HCT116 (cell line): ENCODE results near the gene THRAP3. TPM values are rescaled to one million over a fixed set of nuclear protein-coding genes. Genes with fewer than 3 reads are reported as not detected.

Experiments
- ATAC-seq: fragments of 200-7000 bp; cut with Tn5 transposase; 2 replicates; pipeline ENCODE4 v1.9.1; 2020; ENCODE audit warnings: mild to moderate bottlenecking, moderate library complexity
- BruUV-seq: library from RNA; stranded (reverse); fragments of 400-500 nt; replicated peaks from 2 replicates; lab custom pipeline; 2021; lab: Mats Ljungman, UMichigan
- CTCF ChIA-PET: fragments of 300-600 bp; sonication (Branson Sonifier 250); formaldehyde crosslinking; loops from one replicate; lab custom pipeline; 2021; ENCODE audit warnings: antibody characterized with exemption; lab: Charles Lee
- POLR2A ChIA-PET: fragments of 300-600, 350-600 bp; sonication (Branson Sonifier 250); formaldehyde crosslinking; loops from one replicate; lab custom pipeline; 2021; ENCODE audit warnings: antibody characterized with exemption; lab: Charles Lee
- RAD21 ChIA-PET, 2 experiments: fragments of 300-600 bp; sonication (Branson Sonifier 250); formaldehyde crosslinking; loops; one replicate each; lab custom pipeline; 2023; ENCODE audit warnings: low total read pairs in 2 of 2; ENCODE audit not compliant: uncharacterized antibody in 2 of 2, unreplicated experiment in 2 of 2, low non-redundant PET in 1 of 2; lab: Charles Lee
- DNase-seq: peaks from one replicate; pipeline ENCODE4 v3.0.0-alpha.2; 2010; ENCODE audit warnings: low read depth, low spot score
- H2AFZ ChIP-seq: fragments of 200-600 bp; shearing (Covaris generic), sonication (generic); 2 replicates; pipeline ENCODE4 v1.6.1; 2017; ENCODE audit warnings: low read depth, mixed run types, mixed read lengths, antibody characterized with exemption, low read length; ENCODE audit not compliant: poor library complexity, severe bottlenecking
- H3K27ac ChIP-seq: 2 replicates; pipeline ENCODE4 v1.5.1; 2012; ENCODE audit warnings: low read depth, low read length
- H3K27me3 ChIP-seq: fragments of 200-600 bp; sonication (generic); 2 replicates; pipeline ENCODE4 v1.6.1; 2016; ENCODE audit warnings: mixed run types, low read length, mixed read lengths; ENCODE audit not compliant: insufficient read depth
- H3K36me3 ChIP-seq, 2 experiments: fragments of 200-500 bp in 1 of 2; fragments of 200-600 bp in 1 of 2; sonication (Bioruptor generic) in 1 of 2; sonication (generic) in 1 of 2; 2 replicates each; pipeline versions ENCODE4 v1.5.1 to v1.6.1; 2014 to 2016; ENCODE audit warnings: low read length in 2 of 2, inconsistent platforms in 1 of 2, mixed read lengths in 1 of 2, mixed run types in 1 of 2; ENCODE audit not compliant: insufficient read depth in 2 of 2, control insufficient read depth in 1 of 2
- H3K4me1 ChIP-seq, 2 experiments: fragments of 200-600 bp in 1 of 2; sonication (generic) in 1 of 2; 2 replicates each; pipeline versions ENCODE4 v1.5.1 to v1.6.1; 2012 to 2017; ENCODE audit warnings: low read length in 2 of 2, inconsistent platforms in 1 of 2, mild to moderate bottlenecking in 1 of 2, mixed read lengths in 1 of 2, mixed run types in 1 of 2, moderate library complexity in 1 of 2; ENCODE audit not compliant: insufficient read depth in 2 of 2, control insufficient read depth in 1 of 2
- H3K4me2 ChIP-seq: fragments of 200-600 bp; sonication (generic); 2 replicates; pipeline ENCODE4 v1.6.1; 2017; ENCODE audit warnings: mixed run types, low read length, mixed read lengths
- H3K4me3 ChIP-seq, 2 experiments: fragments of 200-600 bp in 1 of 2; sonication (generic) in 1 of 2; replicated peaks in 1 of 2; 2 replicates each; pipeline ENCODE4 v1.5.1; 2011 to 2016; ENCODE audit warnings: low read length in 2 of 2, control low read depth in 1 of 2, low read depth in 1 of 2, mild to moderate bottlenecking in 1 of 2, mixed read lengths in 1 of 2, mixed run types in 1 of 2
- H3K79me2 ChIP-seq: fragments of 200-600 bp; sonication (generic); 2 replicates; pipeline ENCODE4 v1.6.1; 2017; ENCODE audit warnings: mild to moderate bottlenecking, mixed run types, low read length, moderate library complexity, mixed read lengths; ENCODE audit not compliant: insufficient read depth
- H3K9ac ChIP-seq: fragments of 200-600 bp; sonication (generic); 2 replicates; pipeline ENCODE4 v1.6.1; 2016; ENCODE audit warnings: low read length, mixed read lengths
- H3K9me2 ChIP-seq: fragments of 200-600 bp; sonication (generic), shearing (Covaris generic); 2 replicates; pipeline ENCODE4 v1.6.1; 2017; ENCODE audit warnings: mixed run types, mild to moderate bottlenecking, moderate library complexity; ENCODE audit not compliant: insufficient read depth
- H3K9me3 ChIP-seq, 2 experiments: fragments of 200-500 bp in 1 of 2; fragments of 200-600 bp in 1 of 2; sonication (Bioruptor generic) in 1 of 2; sonication (generic) in 1 of 2; 2 replicates each; pipeline ENCODE4 v1.6.1; 2014 to 2017; ENCODE audit warnings: low read length in 2 of 2, mixed read lengths in 2 of 2, inconsistent platforms in 1 of 2, low read depth in 1 of 2, mild to moderate bottlenecking in 1 of 2, mixed run types in 1 of 2, moderate library complexity in 1 of 2; ENCODE audit not compliant: control insufficient read depth in 1 of 2, insufficient read depth in 1 of 2
- H4K20me1 ChIP-seq: fragments of 200-600 bp; sonication (generic), shearing (Covaris generic); 2 replicates; pipeline ENCODE4 v1.6.1; 2017; ENCODE audit warnings: mixed run types, mild to moderate bottlenecking, moderate library complexity; ENCODE audit not compliant: insufficient read depth
- CEBPB ChIP-seq: IDR thresholded peaks from 2 replicates; pipeline ENCODE4 v1.6.1; 2012; ENCODE audit warnings: low read depth
- EGR1 ChIP-seq: IDR thresholded peaks from 2 replicates; pipeline ENCODE4 v1.6.1; 2012; ENCODE audit warnings: low read depth
- ELF1 ChIP-seq: IDR thresholded peaks from 2 replicates; pipeline ENCODE4 v1.6.1; 2012; ENCODE audit warnings: low read depth, borderline replicate concordance
- EZH2 ChIP-seq: fragments of 200-600 bp; sonication (generic); IDR thresholded peaks from 2 replicates; pipeline ENCODE4 v1.6.1; 2017; ENCODE audit warnings: antibody characterized with exemption, mixed run types
- FOSL1 ChIP-seq: IDR thresholded peaks from 2 replicates; pipeline ENCODE4 v1.6.1; 2012; ENCODE audit warnings: low read depth
- JUND ChIP-seq: IDR thresholded peaks from 2 replicates; pipeline ENCODE4 v1.6.1; 2012
- MAX ChIP-seq: IDR thresholded peaks from 2 replicates; pipeline ENCODE4 v1.6.1; 2012
- SIN3A ChIP-seq: IDR thresholded peaks from 2 replicates; pipeline ENCODE4 v1.6.1; 2012; ENCODE audit warnings: low read depth
- SRF ChIP-seq: IDR thresholded peaks from 2 replicates; pipeline ENCODE4 v1.6.1; 2012; ENCODE audit warnings: low read depth
- ZFX ChIP-seq: fragments of 450-650 bp; IDR thresholded peaks from 2 replicates; pipeline ENCODE4 v1.6.1; 2017
- ZNF274 ChIP-seq: fragments of 200-500 bp; sonication (Bioruptor generic); IDR thresholded peaks from 2 replicates; pipeline ENCODE4 v1.6.1; 2014; ENCODE audit warnings: mild to moderate bottlenecking, low read depth, low read length, inconsistent platforms
- intact Hi-C: fragments of 100-400 bp; cut with micrococcal nuclease; formaldehyde crosslinking; loops from 2 replicates; pipeline ENCODE4 v1.10.0; 2022
- total RNA-seq: library from RNA; stranded (reverse); gene quantifications from one replicate; pipeline ENCODE4 v1.2.1, GENCODE V29; 2021; ENCODE audit not compliant: unreplicated experiment
- TF ChIP-seq, protein P1 (sequence below): IDR thresholded peaks from 2 replicates; pipeline ENCODE4 v1.6.1; 2012
- TF ChIP-seq, protein P2 (sequence below): IDR thresholded peaks from 2 replicates; pipeline ENCODE4 v1.6.1; 2011; ENCODE audit warnings: mild to moderate bottlenecking, low read length, moderate library complexity; ENCODE audit not compliant: insufficient replicate concordance; ENCODE audit errors: extremely low read depth

THRAP3 gene
- total RNA-seq, 1 experiment from 2014 or later, result 144 TPM

GRCh38 chr1:36301220-36301619 is 77.0 kb downstream of the THRAP3 start (continued):
- TF ChIP-seq, protein P1, sequence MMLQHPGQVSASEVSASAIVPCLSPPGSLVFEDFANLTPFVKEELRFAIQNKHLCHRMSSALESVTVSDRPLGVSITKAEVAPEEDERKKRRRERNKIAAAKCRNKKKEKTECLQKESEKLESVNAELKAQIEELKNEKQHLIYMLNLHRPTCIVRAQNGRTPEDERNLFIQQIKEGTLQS, result no peak

DNA sequence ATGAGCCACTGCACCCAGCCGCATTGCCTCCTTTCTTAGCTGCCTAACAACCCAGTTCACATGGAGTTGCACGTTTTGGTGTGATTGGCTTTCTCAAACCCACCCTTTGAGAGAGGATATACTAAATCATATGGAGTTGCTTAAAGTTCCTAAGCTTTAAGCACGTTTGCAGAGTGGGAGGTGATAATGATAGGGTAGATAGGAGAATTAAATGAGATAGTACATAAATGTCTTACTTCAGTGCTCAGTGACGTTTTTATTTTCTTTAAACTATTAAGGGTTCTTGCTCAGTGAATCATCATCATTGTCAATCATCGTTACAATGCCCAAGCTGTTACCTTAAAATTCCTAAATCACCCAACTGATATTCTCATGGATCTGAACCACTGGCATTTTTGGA is 79.0 kb downstream of the THRAP3 start:
- no peaks in the 10 kb centered on the region for H4K20me1 ChIP-seq
- no peak overlapping the region for H3K4me3 ChIP-seq
- ATAC-seq (no peak), DNase-seq (no peak)
- ChIA-PET CTCF (interaction anchor here (1.2 kb wide), 1 partner anchor 154 kb away, joined by 3 read pairs; the partner anchor contains the start of gene TRAPPC3), RAD21 (no interaction called here), POLR2A (no interaction called here)
- peaks cover 37 to 49% of the 10 kb centered on the region in 2 experiments for H3K36me3 ChIP-seq
- H3K79me2 ChIP-seq, result peaks cover 29% of the 10 kb centered on the region; the same call in 1 of the 2 replicates
- H3K9me3 ChIP-seq, result no peaks in the 10 kb centered on the region
- H3K4me1 ChIP-seq, result peaks cover 12 to 47% of the 10 kb centered on the region in 2 experiments
- intact Hi-C loops, result no loop called here
- H3K4me2 ChIP-seq, result no peak overlapping the region
- no peak overlapping the region for H2AFZ ChIP-seq
- no TSS peak for BruUV-seq
- TF ChIP-seq, protein P2, sequence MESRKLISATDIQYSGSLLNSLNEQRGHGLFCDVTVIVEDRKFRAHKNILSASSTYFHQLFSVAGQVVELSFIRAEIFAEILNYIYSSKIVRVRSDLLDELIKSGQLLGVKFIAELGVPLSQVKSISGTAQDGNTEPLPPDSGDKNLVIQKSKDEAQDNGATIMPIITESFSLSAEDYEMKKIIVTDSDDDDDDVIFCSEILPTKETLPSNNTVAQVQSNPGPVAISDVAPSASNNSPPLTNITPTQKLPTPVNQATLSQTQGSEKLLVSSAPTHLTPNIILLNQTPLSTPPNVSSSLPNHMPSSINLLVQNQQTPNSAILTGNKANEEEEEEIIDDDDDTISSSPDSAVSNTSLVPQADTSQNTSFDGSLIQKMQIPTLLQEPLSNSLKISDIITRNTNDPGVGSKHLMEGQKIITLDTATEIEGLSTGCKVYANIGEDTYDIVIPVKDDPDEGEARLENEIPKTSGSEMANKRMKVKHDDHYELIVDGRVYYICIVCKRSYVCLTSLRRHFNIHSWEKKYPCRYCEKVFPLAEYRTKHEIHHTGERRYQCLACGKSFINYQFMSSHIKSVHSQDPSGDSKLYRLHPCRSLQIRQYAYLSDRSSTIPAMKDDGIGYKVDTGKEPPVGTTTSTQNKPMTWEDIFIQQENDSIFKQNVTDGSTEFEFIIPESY, result no peak
- no peak for TF ChIP-seq CEBPB
- no peak for TF ChIP-seq SIN3A
- TF ChIP-seq SRF, result no peak
- no peak for TF ChIP-seq FOSL1
- TF ChIP-seq EGR1, result no peak
- no peak for TF ChIP-seq ELF1
- no peak for TF ChIP-seq JUND
- TF ChIP-seq, protein P1, result no peak
- no peak for TF ChIP-seq ZFX
- no peak for TF ChIP-seq ZNF274
- no peak for TF ChIP-seq MAX
- TF ChIP-seq EZH2, result no peak
- H3K9ac ChIP-seq, result no peak overlapping the region
- H3K27me3 ChIP-seq, result no peaks in the 10 kb centered on the region
- H3K9me2 ChIP-seq, result no peaks in the 10 kb centered on the region
- no peak overlapping the region for H3K27ac ChIP-seq
